ENCODE data around the gene DISC1. TPM values are rescaled to one million over a fixed set of nuclear protein-coding genes. Genes with fewer than 3 reads are reported as not detected.

DISC1 gene
- total and polyA plus RNA-seq, 2 experiments from 2014 or later, result 2.1 to 6.5 TPM

GRCh38 chr1:231668826-231669225 is 42.2 kb downstream of the DISC1 start:
- Histone ChIP-seq H3K4me3 (no peak overlapping the region), H3F3A (replicated peaks; ENCODE audit: low read depth) (no peaks in the 10 kb centered on the region), H2AFZ (no peak overlapping the region), H4K20me1 (replicated peaks; ENCODE audit: insufficient read depth) (no peaks in the 10 kb centered on the region), H3K36me3 (ENCODE audit: insufficient read depth) (no peaks in the 10 kb centered on the region), H3K79me2 (replicated peaks; ENCODE audit: insufficient read depth) (no peaks in the 10 kb centered on the region), H3K9me2 (ENCODE audit: insufficient read depth) (peaks cover 4% of the 10 kb centered on the region; the same call in 1 of the 2 replicates), H3K4me2 (no peak overlapping the region), H3K27ac (ENCODE audit: low read depth) (no peak overlapping the region), H3K4me1 (ENCODE audit: insufficient read depth) (peaks cover 18% of the 10 kb centered on the region; the same call in 1 of the 2 replicates), H3K27me3 (ENCODE audit: insufficient read depth) (no peaks in the 10 kb centered on the region)
- no peak for TF ChIP-seq EZH2phosphoT487 (IDR thresholded peaks at IDR 0.05; ENCODE audit: unreplicated experiment)
- no peak for TF ChIP-seq ZNF114 (CRISPR knock-in tag; IDR thresholded peaks at IDR 0.05)
- no peak for TF ChIP-seq NANOG (IDR thresholded peaks at IDR 0.05; ENCODE audit: borderline replicate concordance)
- no peak for TF ChIP-seq ZNF462 (CRISPR knock-in tag; IDR thresholded peaks at IDR 0.05)
- no peak for TF ChIP-seq ETS1 (IDR thresholded peaks at IDR 0.05)
- TF ChIP-seq STAT1 (IDR thresholded peaks at IDR 0.05; ENCODE audit: unreplicated experiment), result no peak
- TF ChIP-seq CTCF (conservative IDR thresholded peaks at IDR 0.05; ENCODE audit: low read depth in 2 of 2), result no peak
- TF ChIP-seq ZNF331 (CRISPR knock-in tag; IDR thresholded peaks at IDR 0.05; ENCODE audit: low read depth), result no peak
- no peak for TF ChIP-seq EZH2 (IDR thresholded peaks at IDR 0.05; ENCODE audit: low read depth, unreplicated experiment)
- no peak for TF ChIP-seq POLR2AphosphoS5 (IDR thresholded peaks at IDR 0.05; ENCODE audit: low read depth)
- no peak for TF ChIP-seq REST (IDR thresholded peaks at IDR 0.05; ENCODE audit: unreplicated experiment)
- no peak for TF ChIP-seq CREB1 (CRISPR knock-in tag; IDR thresholded peaks at IDR 0.05; ENCODE audit: low read depth)
- no peak for TF ChIP-seq JUNB (IDR thresholded peaks at IDR 0.05; ENCODE audit: unreplicated experiment)
- Mint-ChIP-seq H3K27me3 (ENCODE audit: insufficient read depth, low read depth, poor library complexity) (peaks cover 2% of the 10 kb centered on the region), H3K4me3 (no peak overlapping the region), H3K36me3 (ENCODE audit: low read depth) (peaks cover 11% of the 10 kb centered on the region), H3K9me3 (peaks cover 14% of the 10 kb centered on the region; the same call in 2 of the 3 replicates), H3K4me1 (peaks cover 15% of the 10 kb centered on the region), H3K27ac (no peak overlapping the region)
- ATAC-seq, result no peak
- no peak for DNase-seq (ENCODE audit: low spot score)
